ENCODE data around the gene DOK6.

The DOK6 gene

DNA sequence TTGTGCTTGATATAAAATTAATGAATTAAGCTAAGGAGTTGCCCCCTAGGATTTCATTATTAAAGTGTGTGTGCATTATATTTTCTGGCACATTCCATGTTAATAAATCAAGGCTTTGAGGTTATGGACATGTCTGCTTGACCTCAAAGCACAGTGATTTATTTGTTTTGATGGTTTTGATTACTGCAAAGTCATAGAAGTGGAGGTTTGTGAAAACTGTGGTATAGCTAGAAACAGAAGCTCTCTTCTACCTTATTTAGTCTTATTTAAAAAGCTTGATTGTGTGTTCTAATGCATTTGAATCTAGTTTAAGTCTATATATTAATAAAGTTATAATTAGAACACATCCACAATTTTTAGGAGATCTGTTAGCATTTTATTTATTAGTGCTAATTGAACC is 32.2 kb downstream of the DOK6 start:
- in situ Hi-C loops (cut with HindIII; ENCODE audit: low sequenced_read_pairs) = no loop called here

DNA sequence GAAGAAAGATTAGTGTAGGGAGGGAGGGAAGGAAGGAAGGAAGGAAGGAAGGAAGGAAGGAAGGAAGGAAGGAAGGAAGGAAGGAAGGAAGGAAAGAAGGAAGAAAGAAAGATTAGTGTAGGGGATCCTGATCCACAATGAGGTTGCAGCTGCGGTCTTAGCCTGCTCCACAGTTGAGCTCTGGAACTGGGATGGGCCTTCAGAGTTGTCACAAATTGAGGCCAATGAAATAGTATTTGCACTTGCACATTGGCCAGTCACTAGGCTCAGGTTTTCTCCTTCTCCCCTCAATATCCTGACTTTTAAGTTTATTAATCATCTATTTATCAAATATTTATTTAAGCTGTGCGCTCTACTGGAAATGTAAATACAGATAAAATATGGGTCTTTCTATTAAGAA is 34.3 kb downstream of the DOK6 start:
- in situ Hi-C loops (cut with HindIII; ENCODE audit: low sequenced_read_pairs) = no loop called here

DNA sequence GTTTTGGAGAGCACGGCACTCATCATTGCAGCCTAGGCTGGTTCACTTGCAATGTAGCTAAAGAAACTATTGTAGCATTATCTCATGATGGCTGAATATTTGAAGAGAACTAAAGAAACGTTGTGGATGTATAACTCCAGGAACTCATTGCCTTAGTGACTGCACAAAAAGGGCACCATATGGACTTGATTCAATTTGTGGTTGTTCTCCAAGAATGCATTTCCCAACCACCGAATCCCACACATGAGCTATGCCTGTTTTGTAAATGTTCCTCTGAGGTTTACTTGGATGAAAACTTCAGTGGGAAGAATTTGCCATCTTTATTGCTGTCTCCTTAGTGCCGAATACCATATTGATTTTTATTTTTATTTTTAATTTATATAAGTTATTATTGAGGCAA is 43.5 kb downstream of the DOK6 start:
- in situ Hi-C loops (cut with HindIII; ENCODE audit: low sequenced_read_pairs) = no loop called here

DNA sequence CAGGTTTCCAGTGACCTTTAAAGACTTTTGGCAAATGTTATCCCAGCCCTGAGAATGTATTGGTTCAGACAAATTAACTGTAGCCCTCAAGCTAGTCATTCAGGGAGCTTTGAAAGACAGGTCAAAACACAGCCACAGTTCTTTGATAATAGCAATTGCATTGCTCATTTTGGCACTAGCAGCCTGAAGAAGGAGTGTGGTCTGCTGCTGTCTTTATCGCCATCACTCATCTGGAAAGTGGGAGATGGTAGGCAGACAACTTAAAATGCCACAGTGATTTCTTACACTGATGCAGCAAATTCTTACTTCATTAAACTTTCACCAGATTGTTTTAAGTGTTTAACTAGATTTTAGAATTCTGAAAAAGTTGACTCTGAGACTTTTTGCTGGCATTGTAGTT is 47.2 kb downstream of the DOK6 start:
- in situ Hi-C loops (cut with HindIII; ENCODE audit: low sequenced_read_pairs) = no loop called here

DNA sequence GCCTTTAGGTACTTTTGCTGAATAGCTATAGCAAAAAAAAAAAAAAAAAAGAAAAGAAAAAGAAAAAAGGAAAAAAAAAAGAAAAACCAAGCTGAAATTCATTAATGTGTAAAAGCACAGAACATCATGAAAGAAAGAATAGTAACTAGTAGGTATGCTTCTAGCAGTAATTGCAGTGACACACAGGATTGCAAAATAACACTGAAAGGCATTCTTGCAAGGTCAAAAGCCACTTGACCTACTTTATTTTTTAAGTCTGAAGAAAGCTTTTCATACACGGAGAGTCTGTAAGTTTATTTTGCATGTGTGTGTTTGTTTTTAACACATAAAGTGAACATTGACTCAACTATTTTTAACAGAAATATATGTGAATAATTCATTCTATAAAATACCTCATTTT is 54.4 kb downstream of the DOK6 start:
- in situ Hi-C loops (cut with HindIII; ENCODE audit: low sequenced_read_pairs) = no loop called here

DNA sequence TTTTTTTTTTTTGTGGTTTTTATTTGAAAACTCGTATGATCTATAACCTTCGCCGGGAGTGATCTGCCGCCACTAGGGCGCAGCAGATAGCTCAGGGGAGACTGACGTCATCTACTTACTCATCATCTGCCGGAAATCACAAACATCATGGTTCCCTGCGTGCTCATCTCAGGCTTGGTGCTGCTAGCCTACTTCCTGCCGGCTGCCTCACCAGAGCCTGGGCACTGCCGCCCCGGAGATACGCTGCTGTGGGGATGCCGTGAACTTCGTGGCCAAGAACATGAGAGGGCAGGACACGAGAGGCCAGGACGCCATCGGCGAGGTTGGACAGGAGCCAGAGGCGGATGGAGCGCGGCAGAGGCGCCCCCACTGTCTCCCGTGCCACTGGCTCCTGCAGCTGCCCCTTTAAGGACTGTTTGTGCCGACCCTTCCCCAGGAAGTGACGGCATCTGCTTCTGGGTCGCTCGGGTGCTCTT is 68.8 kb downstream of the DOK6 start:
- in situ Hi-C loops (cut with HindIII; ENCODE audit: low sequenced_read_pairs) = no loop called here

DNA sequence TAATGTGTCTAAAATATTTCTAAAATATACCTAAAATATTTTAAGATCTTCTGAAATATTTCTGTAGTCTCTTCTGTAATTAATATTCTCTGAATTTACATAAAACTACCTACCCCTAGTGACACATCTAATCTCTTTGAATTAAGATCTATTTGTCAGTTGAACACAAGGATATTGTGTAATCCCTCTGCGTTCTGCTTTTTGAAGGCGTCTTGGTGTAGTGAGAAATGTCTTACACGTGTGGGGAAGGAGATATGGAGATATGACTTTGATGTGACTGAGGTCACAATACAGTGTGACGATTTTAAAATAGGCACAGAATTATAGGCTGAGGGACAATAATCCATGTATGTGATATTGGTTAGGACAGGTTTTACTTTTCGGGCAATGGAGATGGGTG is 79.8 kb downstream of the DOK6 start:
- in situ Hi-C loops (cut with HindIII; ENCODE audit: low sequenced_read_pairs) = no loop called here

DNA sequence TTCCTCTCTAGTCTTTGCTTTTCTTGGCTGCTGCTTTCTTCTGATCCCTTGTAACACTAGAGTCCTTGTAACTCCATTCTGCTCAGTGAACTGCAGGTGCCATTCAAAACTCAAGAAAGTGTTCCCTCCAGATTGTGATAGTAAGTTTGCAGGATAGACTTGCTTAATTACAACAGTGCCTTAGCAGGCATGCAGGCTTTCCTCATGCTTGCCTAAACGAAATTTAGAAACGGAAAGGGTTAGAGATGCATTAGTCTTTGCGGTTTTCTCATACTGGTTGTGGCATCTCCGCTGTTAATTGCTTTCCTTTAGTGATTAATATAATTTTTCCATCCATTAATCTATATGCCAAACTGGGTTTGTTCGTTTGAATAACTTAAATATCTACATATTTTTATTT is 82.9 kb downstream of the DOK6 start:
- in situ Hi-C loops (cut with HindIII; ENCODE audit: low sequenced_read_pairs) = no loop called here

- in situ Hi-C loops (cut with HindIII; ENCODE audit: low sequenced_read_pairs) = no loop called here
Measured at GRCh38 chr18:69484699-69485396, 84.2 kb downstream of the DOK6 start.

- in situ Hi-C loops (cut with HindIII; ENCODE audit: low sequenced_read_pairs) = no loop called here
Measured at GRCh38 chr18:69487488-69488394, 87.1 kb downstream of the DOK6 start.

DNA sequence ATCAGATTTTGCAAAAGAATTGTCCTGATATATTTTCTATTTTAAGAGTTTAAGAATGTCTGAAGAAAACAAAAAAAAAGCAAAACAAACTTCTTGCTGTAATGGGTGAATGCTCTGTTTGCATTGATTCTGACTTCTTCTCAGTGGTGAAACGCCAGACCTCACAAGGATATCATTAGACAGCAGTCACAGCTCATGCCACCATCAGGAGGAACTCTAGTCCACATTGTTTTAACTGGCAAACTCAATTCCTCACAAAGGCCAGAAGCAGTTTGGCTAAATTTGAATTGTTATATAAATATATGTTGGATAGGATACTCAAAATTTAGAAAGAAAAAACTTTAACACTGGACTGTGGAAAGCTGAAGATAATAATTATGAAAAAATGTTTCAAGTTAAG is 89.4 kb downstream of the DOK6 start:
- in situ Hi-C loops (cut with HindIII; ENCODE audit: low sequenced_read_pairs) = no loop called here

DNA sequence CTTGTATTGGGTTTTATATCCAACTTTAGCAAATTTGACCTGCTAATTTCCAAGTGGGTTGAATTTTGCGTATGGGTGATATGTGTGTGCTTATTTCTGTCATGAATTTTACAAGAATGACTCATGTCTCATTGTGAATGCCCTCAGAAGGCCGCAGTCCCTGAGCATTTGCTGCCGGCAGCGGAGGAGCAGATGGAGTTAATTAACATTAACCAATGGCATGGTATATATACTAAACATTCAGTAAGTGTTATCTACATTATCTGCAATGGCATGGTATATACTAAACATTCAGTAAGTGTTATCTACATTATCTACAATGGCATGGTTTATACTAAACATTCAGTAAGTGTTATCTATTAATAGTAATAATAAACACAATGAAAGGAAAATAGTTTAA is 90.1 kb downstream of the DOK6 start:
- in situ Hi-C loops (cut with HindIII; ENCODE audit: low sequenced_read_pairs) = no loop called here

- in situ Hi-C loops (cut with HindIII; ENCODE audit: low sequenced_read_pairs) = no loop called here
Measured at GRCh38 chr18:69491576-69491975, 90.9 kb downstream of the DOK6 start.

DNA sequence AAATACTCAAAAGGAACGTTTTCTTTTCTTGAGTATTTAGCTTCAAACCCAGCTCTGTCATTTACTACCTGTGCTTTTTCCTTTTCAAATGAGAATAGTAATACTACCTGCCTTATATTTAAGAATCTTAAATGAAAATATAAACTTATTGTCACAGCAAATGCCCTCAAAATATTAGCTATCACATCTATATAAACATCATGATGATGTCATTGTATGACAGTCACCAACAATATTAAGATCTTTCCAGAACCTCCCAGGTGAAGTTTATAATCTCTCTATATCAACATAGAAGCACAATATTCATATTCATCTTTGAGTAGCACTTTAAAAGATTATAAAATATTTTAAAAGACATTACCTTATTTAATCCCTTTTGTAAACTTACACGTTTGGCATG is 92.2 kb downstream of the DOK6 start:
- in situ Hi-C loops (cut with HindIII; ENCODE audit: low sequenced_read_pairs) = no loop called here

- in situ Hi-C loops (cut with HindIII; ENCODE audit: low sequenced_read_pairs) = no loop called here
Measured at GRCh38 chr18:69494841-69495240, 94.2 kb downstream of the DOK6 start.

DNA sequence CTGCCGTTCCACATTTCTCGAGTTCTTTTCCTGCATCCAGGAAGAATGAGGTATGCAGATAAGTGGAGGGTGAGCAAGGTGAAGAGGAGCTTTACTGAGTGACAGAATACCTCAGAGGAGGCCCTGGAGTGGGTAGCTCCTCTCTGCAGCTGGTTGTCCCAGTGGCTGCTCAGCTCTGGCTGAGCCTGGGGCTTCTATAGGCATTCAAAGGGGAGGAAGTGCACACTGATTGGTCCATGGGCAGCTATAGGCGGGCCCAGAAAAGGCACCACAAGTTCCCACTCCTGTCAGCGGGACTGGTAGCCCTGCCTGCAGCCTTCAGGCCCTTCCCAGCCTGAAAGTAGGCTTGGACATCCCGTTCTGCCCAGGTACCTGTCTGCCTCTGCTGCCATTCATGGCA is 94.7 kb downstream of the DOK6 start:
- in situ Hi-C loops (cut with HindIII; ENCODE audit: low sequenced_read_pairs) = no loop called here

DNA sequence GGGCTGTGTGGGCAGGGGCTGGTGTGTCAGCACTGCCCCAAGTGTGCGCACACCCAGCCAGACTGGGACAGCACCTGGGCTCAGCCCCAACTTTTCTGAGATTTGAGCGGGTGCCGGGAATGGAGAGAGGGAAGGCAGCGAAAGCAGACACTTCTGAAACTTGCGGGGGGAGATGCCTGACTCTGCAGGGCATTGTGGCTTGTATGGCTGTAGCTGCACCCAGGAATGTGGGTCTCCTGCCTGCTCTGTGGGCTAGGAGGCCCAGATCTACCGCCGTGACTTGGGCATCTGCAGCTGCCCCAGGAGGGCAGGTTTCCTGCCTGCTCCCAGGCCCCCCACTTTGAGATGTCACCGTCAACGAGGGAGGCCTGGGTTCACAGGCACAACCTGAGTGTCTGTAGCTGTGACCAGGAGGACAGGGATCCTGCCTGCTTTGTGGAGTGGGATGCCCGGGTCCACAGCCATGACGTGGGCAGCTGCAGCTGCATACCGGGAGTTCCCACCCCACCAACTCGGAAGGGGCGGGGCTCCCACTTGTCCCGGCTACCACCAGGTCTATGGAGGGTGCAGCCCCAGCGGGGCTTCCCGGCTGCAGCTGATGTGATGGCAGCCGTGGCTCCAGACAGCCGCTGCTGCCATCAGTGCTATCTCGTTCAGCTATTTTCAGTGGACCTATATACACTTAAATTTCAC is 95.3 kb downstream of the DOK6 start:
- in situ Hi-C loops (cut with HindIII; ENCODE audit: low sequenced_read_pairs) = no loop called here

- in situ Hi-C loops (cut with HindIII; ENCODE audit: low sequenced_read_pairs) = no loop called here
Measured at GRCh38 chr18:69518989-69519388, 118.3 kb downstream of the DOK6 start.

GRCh38 chr18:69523582-69523981 is 122.9 kb downstream of the DOK6 start:
- in situ Hi-C loops (cut with HindIII; ENCODE audit: low sequenced_read_pairs) = no loop called here

DNA sequence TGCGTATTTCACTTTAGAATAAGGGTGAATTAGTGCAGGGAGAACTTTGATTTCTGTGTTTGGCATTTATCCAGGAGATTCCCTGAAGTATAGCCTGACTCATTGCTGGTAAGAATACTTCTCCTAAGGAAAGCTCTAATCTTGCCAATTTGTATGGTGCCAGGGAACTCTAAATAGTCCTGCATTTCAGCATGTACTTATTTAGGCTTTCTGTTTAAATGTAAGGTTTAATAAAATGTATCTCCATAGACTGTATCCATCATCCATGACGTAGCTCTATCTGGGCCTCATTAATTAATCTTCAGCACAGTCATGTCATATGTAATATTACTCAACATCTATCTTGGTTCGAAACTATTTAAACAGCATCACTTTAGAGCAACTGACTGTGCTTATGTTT is 127.7 kb downstream of the DOK6 start:
- in situ Hi-C loops (cut with HindIII; ENCODE audit: low sequenced_read_pairs) = no loop called here

- in situ Hi-C loops (cut with HindIII; ENCODE audit: low sequenced_read_pairs) = no loop called here
Measured at GRCh38 chr18:69529151-69529550, 128.5 kb downstream of the DOK6 start.

- in situ Hi-C loops (cut with HindIII; ENCODE audit: low sequenced_read_pairs) = no loop called here
Measured at GRCh38 chr18:69531973-69532372, 131.3 kb downstream of the DOK6 start.
